HL-60 (cell line): Measurements from ENCODE around the gene VWA3B.

Experiments
- DNase-seq, 2 experiments: peaks; one replicate each; pipeline ENCODE4 v3.0.0-alpha.2; 2010 to 2020; ENCODE audit warnings: low read depth in 1 of 2, low spot score in 1 of 2
- H3K27ac ChIP-seq: fragments of 250-450 bp; sonication (Bioruptor Pico); replicated peaks from 2 replicates; pipeline ENCODE4 v1.5.1; 2020; ENCODE audit warnings: mild to moderate bottlenecking, moderate library complexity
- H3K27me3 ChIP-seq: fragments of 250-450 bp; sonication (Bioruptor Pico); 2 replicates; pipeline ENCODE4 v1.5.1; 2021; ENCODE audit warnings: mild to moderate bottlenecking, moderate library complexity; ENCODE audit not compliant: insufficient read depth, poor library complexity, severe bottlenecking
- H3K4me3 ChIP-seq: replicated peaks from 2 replicates; pipeline ENCODE4 v1.5.1; 2011; ENCODE audit warnings: mild to moderate bottlenecking, control low read depth, low read length; ENCODE audit not compliant: insufficient read depth
- CTCF ChIP-seq: IDR thresholded peaks from one replicate; pipeline ENCODE4 v1.5.1; 2011; ENCODE audit warnings: low read length, control low read depth, inconsistent platforms; ENCODE audit not compliant: insufficient read depth
- GABPA ChIP-seq: IDR thresholded peaks from 2 replicates; pipeline ENCODE4 v1.6.1; 2012; ENCODE audit warnings: low read depth
- POLR2AphosphoS5 ChIP-seq: IDR thresholded peaks from 2 replicates; pipeline ENCODE4 v1.6.1; 2012; ENCODE audit warnings: low read depth
- SPI1 ChIP-seq: IDR thresholded peaks from 2 replicates; pipeline ENCODE4 v1.6.1; 2012; ENCODE audit warnings: low read depth, mild to moderate bottlenecking, borderline replicate concordance
- TF ChIP-seq, protein P1 (sequence below): IDR thresholded peaks from 2 replicates; pipeline ENCODE4 v1.6.1; 2012; ENCODE audit warnings: low read depth; ENCODE audit not compliant: insufficient replicate concordance

VWA3B gene

DNA sequence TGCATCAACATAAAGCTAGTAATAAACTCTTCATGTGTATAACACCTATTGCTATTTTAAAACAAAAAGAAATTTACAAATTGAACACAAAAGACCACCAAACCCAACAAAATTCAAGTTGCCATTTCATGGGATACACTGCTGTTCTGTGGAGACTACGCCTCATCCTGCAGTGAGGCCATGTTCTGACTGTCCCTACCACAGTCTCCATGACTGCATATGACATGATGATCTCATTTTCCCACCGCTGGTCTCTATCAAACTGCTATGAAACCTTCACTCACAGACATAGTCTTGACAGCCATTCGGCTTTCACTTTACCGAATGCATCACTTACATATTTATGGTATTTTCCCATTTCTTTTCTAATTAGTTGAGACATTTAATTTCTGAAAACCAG is 21.2 kb upstream of the VWA3B start:
- H3K4me3 ChIP-seq = no peak overlapping the region
- no peak for DNase-seq
- TF ChIP-seq, protein P1, sequence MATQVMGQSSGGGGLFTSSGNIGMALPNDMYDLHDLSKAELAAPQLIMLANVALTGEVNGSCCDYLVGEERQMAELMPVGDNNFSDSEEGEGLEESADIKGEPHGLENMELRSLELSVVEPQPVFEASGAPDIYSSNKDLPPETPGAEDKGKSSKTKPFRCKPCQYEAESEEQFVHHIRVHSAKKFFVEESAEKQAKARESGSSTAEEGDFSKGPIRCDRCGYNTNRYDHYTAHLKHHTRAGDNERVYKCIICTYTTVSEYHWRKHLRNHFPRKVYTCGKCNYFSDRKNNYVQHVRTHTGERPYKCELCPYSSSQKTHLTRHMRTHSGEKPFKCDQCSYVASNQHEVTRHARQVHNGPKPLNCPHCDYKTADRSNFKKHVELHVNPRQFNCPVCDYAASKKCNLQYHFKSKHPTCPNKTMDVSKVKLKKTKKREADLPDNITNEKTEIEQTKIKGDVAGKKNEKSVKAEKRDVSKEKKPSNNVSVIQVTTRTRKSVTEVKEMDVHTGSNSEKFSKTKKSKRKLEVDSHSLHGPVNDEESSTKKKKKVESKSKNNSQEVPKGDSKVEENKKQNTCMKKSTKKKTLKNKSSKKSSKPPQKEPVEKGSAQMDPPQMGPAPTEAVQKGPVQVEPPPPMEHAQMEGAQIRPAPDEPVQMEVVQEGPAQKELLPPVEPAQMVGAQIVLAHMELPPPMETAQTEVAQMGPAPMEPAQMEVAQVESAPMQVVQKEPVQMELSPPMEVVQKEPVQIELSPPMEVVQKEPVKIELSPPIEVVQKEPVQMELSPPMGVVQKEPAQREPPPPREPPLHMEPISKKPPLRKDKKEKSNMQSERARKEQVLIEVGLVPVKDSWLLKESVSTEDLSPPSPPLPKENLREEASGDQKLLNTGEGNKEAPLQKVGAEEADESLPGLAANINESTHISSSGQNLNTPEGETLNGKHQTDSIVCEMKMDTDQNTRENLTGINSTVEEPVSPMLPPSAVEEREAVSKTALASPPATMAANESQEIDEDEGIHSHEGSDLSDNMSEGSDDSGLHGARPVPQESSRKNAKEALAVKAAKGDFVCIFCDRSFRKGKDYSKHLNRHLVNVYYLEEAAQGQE = no peak
- no peak for TF ChIP-seq SPI1
- TF ChIP-seq POLR2AphosphoS5 = no peak
- TF ChIP-seq CTCF = no peak
- no peak for TF ChIP-seq GABPA
- H3K27ac ChIP-seq = no peak overlapping the region
- H3K27me3 ChIP-seq = no peaks in the 10 kb centered on the region

DNA sequence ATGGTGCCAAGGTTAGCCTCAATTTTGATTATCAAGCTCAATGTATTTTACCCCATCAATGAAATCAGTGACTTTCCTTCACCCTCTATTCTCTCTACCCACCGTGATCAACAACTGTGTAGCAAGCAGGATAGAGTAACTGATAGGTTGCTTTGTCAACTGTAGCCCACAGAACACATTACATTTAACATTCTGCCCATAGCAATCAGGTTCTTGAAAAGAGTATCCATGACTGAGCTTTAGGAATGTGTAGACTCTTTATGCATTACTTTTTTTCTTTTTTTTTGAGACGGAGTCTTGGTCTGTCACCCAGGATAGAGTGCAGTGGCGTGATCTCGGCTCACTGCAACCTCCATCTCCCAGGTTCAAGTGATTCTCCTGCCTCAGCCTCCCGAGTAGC is 19.8 kb upstream of the VWA3B start:
- H3K27ac ChIP-seq = no peak overlapping the region

DNA sequence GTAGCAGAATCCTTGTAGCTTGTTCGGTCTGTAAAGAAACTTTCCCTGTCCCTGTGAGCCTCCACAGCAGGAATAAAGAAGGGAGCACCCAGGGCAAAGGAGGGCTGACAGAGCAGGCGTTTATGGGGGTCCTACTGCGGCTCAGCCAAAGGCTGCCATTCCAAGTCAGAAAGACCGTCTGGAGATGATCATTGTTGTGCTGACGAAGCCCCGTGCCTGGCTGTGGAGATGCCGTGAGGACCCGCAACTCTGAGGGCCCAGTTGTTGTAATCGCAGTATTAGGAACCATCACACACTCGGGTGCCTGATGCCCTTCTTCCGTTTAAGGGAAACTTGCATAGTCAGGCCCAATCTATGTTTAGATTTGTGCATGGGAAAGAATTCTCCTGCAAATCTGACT is 16.9 kb upstream of the VWA3B start:
- H3K4me3 ChIP-seq = no peak overlapping the region
- TF ChIP-seq CTCF = no peak
- no peak for TF ChIP-seq GABPA
- TF ChIP-seq, protein P1 = no peak
- TF ChIP-seq POLR2AphosphoS5 = no peak
- TF ChIP-seq SPI1 = no peak
- no peaks in the 10 kb centered on the region for H3K27me3 ChIP-seq
- no peak for DNase-seq
- H3K27ac ChIP-seq = no peak overlapping the region

More for the DNA sequence above, 19.8 kb upstream of the VWA3B start:
- no peak for DNase-seq
- Histone ChIP-seq H3K27me3 (no peaks in the 10 kb centered on the region), H3K4me3 (no peak overlapping the region)
- no peak for TF ChIP-seq GABPA
- no peak for TF ChIP-seq SPI1
- TF ChIP-seq, protein P1 = no peak
- TF ChIP-seq CTCF = no peak
- no peak for TF ChIP-seq POLR2AphosphoS5
